Activated CD4-positive, alpha-beta T cell treated with anti-CD3 and anti-CD28 coated beads, Interleukin-2, amount 50 U/mL, for 48 hours (primary cell): Measurements from ENCODE around the gene KCNA3.

Source experiments
- DNase-seq, 2 experiments: peaks; one replicate each; pipeline ENCODE4 v3.0.0-alpha.2; 2020

Gene KCNA3

DNA sequence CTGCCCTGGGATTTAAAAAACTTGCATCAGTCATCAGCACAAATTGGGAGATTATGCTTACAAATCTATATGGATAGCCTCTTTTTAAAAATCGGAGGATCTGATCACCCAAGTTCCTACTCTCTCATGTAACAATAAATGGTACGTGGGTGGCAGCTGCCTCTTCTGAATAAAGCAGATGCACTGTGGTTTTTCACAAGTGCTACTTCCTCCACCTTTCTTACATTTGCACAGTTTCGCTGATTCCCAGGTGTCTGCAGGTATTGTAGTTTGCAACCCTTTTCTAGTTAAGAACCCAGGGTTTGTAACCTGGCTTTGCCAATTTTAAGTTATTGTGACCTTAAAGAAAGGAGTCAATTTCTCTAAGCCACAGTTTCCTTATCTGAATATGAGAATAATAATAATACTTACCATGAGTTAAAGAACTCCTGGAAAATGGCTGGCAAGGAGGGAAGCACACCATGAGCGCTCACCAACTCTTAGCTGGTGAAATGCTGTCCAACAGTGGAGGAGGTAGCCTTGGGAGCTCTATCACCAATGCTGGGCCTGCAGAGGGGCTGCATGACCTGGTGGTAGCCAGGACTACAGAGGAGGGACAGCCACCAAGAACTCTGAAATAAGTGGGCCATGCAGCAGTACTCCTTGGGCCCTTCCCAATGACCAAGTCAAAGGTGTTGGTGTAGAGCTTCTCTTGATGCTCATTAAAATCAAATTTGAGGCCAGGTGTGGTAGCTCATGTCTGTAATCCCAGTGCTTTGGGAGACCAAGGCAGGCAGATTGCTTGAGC is 38.4 kb downstream of the KCNA3 start:
- DNase-seq, result no peak

DNA sequence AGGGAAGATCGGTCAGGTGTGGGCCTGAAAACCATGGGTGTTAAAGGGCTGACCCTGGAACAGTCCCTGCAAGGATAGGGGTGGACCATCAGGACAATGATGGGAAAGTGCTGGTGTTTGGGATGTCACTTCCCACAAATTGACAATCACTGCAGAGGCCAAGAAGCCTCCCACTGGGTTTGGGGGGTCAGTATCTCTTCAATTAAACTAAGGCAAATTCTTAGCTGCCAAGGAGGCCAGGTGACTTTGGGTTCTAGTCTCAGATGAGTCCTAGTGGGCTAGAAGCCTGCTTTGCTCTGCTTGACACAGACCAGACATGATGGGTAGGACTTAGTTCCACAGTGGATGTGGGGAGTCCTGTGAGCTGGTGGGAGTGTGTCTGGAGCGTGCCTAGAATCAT is 39.3 kb downstream of the KCNA3 start:
- no peak for DNase-seq

DNA sequence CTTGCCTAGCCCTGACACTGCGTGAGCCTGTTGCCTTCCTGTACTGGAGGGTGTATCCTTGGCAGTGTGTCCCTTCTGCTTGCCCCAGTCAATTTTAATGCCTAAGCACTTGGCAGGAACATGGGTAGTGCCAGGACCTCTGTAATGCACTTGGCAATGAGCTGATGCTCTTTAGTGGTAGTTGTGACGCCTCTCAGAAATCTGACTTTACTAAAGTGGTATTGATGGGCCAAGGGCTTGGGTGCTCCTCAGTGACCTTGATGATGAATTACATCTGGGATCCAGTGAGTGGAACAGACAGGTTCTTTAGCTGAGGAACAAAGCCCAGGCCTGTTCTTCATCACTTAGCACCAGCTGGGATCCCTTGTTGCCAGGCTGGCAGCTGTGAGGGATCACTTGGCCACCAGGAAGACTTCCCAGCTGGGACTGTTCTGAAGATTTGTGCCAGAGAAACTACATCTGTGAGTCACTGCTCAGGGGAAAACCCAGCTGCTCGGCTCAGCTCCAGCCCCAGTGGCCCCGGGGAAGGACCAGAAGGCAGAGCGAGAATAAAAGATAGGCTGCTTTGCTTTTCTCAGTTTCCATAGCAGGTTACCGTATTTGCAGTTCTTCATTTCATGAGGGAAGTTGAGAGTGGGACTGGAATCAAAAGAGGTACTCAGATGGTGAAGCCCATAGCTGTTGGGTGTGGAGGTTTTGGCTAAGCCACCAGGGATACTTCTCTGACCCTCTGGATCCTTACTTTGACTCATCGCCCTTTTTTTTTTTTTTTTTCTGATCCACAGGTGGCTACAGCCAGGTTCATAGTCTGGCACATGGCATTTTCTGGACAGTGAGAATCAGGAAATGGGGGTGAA is 40.1 kb downstream of the KCNA3 start:
- peak; percentile 80 to 85 for DNase-seq

DNA sequence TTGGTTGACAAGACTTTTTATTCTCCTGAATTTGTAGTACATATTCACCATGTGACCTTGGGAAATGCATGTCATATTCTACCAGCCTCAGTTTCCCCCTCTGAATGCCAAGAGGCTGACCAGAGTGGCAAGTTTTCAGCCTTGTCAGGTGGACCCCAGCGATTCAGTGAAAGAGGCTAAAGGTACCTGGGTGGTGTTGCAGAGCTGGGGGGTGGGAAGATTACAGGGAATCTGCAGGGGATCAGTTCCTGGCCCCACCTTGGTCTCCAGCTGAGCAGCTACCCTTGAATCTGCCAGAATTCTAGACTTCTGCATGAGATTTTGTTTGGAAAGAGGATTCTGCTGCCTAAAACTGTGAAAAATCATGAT is 40.7 kb downstream of the KCNA3 start:
- no peak for DNase-seq

DNA sequence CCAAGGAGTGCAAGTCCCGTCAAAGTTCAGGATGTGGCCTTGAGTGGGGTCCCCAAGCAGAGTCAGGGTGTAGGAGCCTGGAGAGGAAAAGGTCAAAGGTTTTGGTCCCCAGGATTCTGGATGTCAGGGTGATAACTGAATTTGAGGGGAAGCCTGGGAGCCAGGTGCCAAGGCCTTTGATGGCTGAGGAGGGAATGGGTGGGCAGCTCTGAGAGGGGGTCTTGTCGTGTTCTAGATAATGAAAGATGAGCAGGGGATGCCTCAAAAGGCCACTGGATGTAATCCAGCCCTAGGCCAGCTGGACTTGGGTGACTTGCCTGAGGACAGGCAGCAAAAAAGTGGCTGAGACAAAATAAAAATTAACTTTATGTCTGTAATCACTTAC is 41.1 kb downstream of the KCNA3 start:
- DNase-seq, result no peak

DNA sequence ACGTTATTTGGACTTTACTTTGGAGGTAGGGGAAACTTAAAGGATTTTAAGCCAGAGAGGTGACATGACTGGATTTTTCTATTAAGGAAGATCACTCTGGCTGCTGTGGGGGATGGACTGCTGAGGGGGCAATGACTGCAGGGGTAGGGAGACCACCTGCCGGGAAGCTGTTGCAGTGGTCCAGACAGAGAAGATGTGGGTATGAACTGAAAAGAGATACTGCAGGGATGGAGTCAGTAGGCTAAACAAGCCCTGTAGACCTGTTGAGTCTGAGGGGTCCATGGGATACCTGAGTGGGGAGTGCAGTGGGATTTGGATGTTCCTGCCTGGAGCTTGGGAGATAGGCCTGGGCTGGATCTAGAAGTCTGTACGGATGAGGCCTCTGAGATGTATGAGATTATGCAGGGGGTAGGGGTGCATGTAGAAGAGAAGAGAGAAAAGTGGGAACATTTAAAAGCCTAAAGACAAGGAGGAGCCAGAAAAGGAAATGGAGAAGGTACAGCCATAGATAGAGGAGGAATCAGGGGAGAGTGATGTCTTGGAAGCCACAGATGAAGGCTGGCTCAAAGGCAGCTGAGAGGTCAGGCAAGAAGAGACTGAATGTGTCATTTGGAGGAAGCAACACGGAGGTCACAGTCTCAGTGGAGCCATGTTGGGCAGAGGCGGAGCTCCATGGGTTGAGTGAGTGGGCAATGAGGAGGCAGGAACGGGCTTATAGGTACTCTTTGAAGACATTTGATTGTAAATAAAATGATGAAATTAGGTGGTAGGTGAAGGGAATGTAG is 42.7 kb downstream of the KCNA3 start:
- no peak for DNase-seq

DNA sequence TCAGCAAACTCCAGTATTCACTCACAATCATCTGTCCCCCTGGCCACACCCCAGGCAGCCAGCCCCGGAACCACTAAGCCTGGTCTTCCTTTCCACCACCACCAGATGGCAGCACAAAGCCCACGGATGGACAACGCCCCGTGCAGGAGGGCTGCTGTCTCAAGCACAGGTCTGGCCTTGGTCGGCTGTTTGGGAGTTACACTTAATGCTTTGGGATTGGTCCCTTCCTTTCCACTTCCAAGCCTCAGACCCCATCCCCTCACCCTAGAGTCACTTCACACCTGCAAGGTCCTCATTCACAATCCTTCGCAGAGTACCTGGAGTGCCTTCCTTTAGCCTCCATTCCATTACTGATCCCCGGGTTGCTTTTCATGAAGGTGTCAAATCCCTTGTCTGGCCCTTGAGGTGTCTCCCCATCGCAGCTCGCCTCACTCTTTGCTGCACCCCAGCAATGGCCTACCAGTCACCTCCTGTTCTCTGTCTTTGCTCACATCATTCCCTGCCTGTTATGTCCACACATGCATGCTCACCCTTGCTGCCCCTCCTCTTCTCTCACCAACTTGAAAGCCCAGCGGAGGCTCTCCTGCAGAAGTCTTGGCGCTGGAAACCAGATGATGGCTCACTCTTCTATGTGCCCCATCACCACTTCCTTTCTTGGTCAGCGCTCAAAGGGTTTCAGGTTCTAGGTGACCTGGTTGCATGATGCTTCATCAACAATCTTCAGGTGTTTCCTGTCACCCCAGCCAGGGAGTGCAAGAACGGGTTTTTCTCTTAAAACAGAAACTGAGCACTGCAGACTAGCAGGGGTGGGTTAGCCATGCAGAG is 43.7 kb downstream of the KCNA3 start:
- DNase-seq, result peak; percentile 88 to 90

DNA sequence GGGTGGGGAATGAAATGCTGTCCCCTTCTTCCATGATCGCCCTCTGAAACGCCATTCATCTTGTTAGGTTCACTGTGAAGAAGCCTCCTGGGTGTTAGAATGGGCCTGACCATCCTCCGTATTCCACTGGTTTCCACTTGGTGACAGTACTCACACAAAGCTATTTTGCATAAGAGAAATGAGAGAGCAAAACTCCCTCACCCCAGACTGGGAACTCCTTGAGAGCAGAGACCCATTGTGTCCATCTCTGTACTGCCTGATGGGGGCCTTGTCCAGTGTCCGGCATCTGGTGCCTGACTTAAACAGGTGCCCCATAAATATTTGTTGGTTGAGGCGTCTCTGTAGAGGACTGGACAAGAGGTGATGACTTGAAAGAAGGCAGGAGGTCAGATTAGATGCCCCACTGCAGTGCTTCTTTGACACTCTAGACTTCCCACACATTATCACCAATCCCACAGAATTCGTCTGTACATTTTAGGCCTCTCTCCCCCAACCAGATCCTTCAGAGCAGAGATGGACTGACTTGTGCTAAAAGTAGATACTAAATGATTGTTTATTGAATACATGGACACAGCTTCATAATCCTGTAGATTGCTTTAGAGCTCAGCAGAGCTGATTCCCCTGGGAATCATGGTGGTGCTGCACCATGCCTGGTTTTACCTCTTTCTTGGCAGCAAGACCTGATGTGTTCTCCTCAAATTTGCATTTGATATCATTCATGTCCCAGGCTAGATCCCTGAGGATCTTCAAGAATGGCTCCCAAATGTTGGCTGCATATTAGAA is 46.2 kb downstream of the KCNA3 start:
- DNase-seq, result no peak

DNA sequence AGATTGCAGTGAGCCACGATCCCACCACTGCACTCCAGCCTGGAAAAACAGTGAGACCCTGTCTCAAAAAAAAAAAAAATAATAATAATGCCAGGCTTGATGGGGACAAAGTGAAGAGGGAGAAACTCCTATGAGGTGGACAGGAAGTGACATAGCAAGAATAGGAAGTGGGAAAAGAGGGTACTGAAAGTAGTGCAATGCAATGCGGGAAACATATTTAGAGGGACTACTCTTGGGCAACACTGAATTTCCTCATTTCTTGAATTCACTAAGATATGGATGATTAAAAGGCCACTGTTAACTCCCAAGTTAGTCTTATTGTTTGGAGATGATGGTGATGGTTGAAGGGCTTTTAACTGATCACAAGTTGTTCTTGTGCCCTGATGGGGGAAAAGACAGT is 47.0 kb downstream of the KCNA3 start:
- no peak for DNase-seq

DNA sequence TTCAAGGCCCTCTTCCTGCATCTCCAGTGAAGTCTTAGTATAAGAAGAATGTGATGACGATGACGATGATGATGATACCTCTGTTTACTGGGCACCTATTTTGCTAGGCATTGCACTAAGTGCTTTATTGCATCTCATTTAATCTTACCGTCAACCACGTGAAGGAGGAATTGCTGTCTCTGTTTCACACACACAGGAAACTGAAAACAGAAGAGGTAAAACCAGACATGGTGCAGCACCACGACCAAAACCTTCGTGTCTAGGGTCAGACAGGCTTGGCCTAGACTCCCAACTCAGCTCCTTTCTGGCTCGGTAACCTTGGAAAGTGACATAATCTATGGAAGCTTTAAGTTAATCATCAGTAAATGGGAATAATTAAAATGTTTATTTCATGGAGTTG is 47.9 kb downstream of the KCNA3 start:
- no peak for DNase-seq
